OCI-LY7 (cell line): ENCODE data around the gene CAPRIN2.

Experiments used
- EZH2phosphoT487 ChIP-seq: fragments of 200-600 bp; sonication (generic); IDR thresholded peaks from 2 replicates; pipeline ENCODE4 v1.6.1; 2018; ENCODE audit warnings: low read depth, borderline replicate concordance, mild to moderate bottlenecking, mixed run types, antibody characterized with exemption, low read length, moderate library complexity, mixed read lengths
- TF ChIP-seq, protein P1 (sequence below): fragments of 200-600 bp; sonication (generic); conservative IDR thresholded peaks from 2 replicates; pipeline ENCODE4 v1.5.1; 2014; ENCODE audit warnings: mild to moderate bottlenecking, antibody characterized with exemption, low read length, moderate library complexity, mixed read lengths

DNA sequence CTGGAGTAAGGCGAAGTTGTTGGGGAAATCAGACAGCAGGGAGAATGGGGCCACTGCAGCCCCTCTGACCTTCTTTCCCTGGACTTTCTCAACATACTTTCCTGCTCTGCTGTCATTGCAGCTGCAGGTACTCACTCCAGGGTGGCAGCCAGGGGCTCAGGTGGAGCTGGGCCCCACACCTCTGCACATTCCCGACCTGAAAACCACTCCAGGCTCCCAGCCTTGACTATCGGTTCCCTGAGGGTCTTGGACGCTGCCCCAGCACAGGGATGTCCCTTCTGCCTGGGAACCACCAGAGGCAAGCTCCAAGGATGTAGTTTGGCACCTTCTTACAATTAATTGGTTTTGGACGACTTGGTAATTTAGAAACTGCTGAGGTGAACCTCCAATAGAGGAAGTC, 24.8 kb upstream of the CAPRIN2 start:
- TF ChIP-seq, protein P1, sequence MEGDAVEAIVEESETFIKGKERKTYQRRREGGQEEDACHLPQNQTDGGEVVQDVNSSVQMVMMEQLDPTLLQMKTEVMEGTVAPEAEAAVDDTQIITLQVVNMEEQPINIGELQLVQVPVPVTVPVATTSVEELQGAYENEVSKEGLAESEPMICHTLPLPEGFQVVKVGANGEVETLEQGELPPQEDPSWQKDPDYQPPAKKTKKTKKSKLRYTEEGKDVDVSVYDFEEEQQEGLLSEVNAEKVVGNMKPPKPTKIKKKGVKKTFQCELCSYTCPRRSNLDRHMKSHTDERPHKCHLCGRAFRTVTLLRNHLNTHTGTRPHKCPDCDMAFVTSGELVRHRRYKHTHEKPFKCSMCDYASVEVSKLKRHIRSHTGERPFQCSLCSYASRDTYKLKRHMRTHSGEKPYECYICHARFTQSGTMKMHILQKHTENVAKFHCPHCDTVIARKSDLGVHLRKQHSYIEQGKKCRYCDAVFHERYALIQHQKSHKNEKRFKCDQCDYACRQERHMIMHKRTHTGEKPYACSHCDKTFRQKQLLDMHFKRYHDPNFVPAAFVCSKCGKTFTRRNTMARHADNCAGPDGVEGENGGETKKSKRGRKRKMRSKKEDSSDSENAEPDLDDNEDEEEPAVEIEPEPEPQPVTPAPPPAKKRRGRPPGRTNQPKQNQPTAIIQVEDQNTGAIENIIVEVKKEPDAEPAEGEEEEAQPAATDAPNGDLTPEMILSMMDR = no peak
- no peak for TF ChIP-seq EZH2phosphoT487
